Measurements from ENCODE around the gene LKAAEAR1. TPM values are rescaled to one million over a fixed set of nuclear protein-coding genes. Genes with fewer than 3 reads are reported as not detected.

The LKAAEAR1 gene
- total and polyA plus RNA-seq, 2 experiments from 2014 or later, result 1.8 TPM; not detected in 1

DNA sequence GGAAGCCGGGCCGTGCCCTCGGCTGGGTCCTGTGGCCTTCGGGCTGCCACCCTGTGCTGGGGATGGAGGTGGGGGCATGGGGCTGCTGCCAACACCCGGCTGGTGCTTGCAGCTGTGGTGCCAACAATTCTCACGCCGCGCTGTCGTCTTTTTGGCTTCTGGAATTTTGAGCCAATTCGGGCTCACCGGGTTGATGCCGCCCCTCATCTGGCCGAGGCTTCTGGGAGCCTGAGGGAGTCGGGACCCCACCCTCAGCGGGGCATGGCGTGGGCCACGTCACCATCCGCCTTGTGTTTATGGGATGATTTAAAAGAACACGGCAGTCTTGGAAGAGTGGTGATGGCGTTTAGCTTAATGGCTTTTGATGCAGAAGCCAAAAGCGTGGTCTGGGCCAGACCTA lies 31.8 kb upstream of the LKAAEAR1 start:
- no peaks in the 10 kb centered on the region for H3K79me2 ChIP-seq (replicated peaks; ENCODE audit: insufficient read depth)
- H3K4me3 Mint-ChIP-seq, result no peak overlapping the region
- no peaks in the 10 kb centered on the region for H3K27me3 ChIP-seq (ENCODE audit: insufficient read depth)
- H3K27ac ChIP-seq (ENCODE audit: low read depth), result no peak overlapping the region
- DNase-seq (ENCODE audit: low spot score), result peak; percentile 0
- H3K27ac Mint-ChIP-seq, result no peak overlapping the region
- H3K4me1 Mint-ChIP-seq, result peaks cover 4% of the 10 kb centered on the region; the same call in 2 of the 3 replicates
- H3K36me3 ChIP-seq (ENCODE audit: insufficient read depth), result no peaks in the 10 kb centered on the region
- H3K4me3 ChIP-seq, result no peak overlapping the region
- no peaks in the 10 kb centered on the region for H3K36me3 Mint-ChIP-seq (ENCODE audit: low read depth)
- H3K27me3 Mint-ChIP-seq (ENCODE audit: insufficient read depth, low read depth, poor library complexity), result peaks cover 14% of the 10 kb centered on the region
- no peak for ATAC-seq
- no peaks in the 10 kb centered on the region; the same call in 1 of the 2 replicates for H3K4me1 ChIP-seq (ENCODE audit: insufficient read depth)
- no peaks in the 10 kb centered on the region for H3K9me3 Mint-ChIP-seq
- H3F3A ChIP-seq (replicated peaks; ENCODE audit: low read depth), result no peaks in the 10 kb centered on the region
- no peak overlapping the region for H3K4me2 ChIP-seq
- H4K20me1 ChIP-seq (replicated peaks; ENCODE audit: insufficient read depth), result no peaks in the 10 kb centered on the region
- no peak overlapping the region for H2AFZ ChIP-seq
- no peaks in the 10 kb centered on the region for H3K9me2 ChIP-seq (ENCODE audit: insufficient read depth)
- TF ChIP-seq POLR2AphosphoS5 (IDR thresholded peaks at IDR 0.05; ENCODE audit: low read depth) (no peak), ZNF114 (CRISPR knock-in tag; IDR thresholded peaks at IDR 0.05) (no peak), EZH2phosphoT487 (IDR thresholded peaks at IDR 0.05; ENCODE audit: unreplicated experiment) (no peak), EZH2 (IDR thresholded peaks at IDR 0.05; ENCODE audit: low read depth, unreplicated experiment) (no peak), JUNB (IDR thresholded peaks at IDR 0.05; ENCODE audit: unreplicated experiment) (no peak), NANOG (IDR thresholded peaks at IDR 0.05; ENCODE audit: borderline replicate concordance) (no peak), STAT1 (IDR thresholded peaks at IDR 0.05; ENCODE audit: unreplicated experiment) (no peak), ZNF331 (CRISPR knock-in tag; IDR thresholded peaks at IDR 0.05; ENCODE audit: low read depth) (no peak), CREB1 (CRISPR knock-in tag; IDR thresholded peaks at IDR 0.05; ENCODE audit: low read depth) (no peak)
- TF ChIP-seq, protein P1, sequence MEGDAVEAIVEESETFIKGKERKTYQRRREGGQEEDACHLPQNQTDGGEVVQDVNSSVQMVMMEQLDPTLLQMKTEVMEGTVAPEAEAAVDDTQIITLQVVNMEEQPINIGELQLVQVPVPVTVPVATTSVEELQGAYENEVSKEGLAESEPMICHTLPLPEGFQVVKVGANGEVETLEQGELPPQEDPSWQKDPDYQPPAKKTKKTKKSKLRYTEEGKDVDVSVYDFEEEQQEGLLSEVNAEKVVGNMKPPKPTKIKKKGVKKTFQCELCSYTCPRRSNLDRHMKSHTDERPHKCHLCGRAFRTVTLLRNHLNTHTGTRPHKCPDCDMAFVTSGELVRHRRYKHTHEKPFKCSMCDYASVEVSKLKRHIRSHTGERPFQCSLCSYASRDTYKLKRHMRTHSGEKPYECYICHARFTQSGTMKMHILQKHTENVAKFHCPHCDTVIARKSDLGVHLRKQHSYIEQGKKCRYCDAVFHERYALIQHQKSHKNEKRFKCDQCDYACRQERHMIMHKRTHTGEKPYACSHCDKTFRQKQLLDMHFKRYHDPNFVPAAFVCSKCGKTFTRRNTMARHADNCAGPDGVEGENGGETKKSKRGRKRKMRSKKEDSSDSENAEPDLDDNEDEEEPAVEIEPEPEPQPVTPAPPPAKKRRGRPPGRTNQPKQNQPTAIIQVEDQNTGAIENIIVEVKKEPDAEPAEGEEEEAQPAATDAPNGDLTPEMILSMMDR (conservative IDR thresholded peaks at IDR 0.05; ENCODE audit: low read depth in 2 of 2), result no peak
- TF ChIP-seq, protein P2, sequence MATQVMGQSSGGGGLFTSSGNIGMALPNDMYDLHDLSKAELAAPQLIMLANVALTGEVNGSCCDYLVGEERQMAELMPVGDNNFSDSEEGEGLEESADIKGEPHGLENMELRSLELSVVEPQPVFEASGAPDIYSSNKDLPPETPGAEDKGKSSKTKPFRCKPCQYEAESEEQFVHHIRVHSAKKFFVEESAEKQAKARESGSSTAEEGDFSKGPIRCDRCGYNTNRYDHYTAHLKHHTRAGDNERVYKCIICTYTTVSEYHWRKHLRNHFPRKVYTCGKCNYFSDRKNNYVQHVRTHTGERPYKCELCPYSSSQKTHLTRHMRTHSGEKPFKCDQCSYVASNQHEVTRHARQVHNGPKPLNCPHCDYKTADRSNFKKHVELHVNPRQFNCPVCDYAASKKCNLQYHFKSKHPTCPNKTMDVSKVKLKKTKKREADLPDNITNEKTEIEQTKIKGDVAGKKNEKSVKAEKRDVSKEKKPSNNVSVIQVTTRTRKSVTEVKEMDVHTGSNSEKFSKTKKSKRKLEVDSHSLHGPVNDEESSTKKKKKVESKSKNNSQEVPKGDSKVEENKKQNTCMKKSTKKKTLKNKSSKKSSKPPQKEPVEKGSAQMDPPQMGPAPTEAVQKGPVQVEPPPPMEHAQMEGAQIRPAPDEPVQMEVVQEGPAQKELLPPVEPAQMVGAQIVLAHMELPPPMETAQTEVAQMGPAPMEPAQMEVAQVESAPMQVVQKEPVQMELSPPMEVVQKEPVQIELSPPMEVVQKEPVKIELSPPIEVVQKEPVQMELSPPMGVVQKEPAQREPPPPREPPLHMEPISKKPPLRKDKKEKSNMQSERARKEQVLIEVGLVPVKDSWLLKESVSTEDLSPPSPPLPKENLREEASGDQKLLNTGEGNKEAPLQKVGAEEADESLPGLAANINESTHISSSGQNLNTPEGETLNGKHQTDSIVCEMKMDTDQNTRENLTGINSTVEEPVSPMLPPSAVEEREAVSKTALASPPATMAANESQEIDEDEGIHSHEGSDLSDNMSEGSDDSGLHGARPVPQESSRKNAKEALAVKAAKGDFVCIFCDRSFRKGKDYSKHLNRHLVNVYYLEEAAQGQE (IDR thresholded peaks at IDR 0.05; ENCODE audit: unreplicated experiment), result no peak
- TF ChIP-seq, protein P3, sequence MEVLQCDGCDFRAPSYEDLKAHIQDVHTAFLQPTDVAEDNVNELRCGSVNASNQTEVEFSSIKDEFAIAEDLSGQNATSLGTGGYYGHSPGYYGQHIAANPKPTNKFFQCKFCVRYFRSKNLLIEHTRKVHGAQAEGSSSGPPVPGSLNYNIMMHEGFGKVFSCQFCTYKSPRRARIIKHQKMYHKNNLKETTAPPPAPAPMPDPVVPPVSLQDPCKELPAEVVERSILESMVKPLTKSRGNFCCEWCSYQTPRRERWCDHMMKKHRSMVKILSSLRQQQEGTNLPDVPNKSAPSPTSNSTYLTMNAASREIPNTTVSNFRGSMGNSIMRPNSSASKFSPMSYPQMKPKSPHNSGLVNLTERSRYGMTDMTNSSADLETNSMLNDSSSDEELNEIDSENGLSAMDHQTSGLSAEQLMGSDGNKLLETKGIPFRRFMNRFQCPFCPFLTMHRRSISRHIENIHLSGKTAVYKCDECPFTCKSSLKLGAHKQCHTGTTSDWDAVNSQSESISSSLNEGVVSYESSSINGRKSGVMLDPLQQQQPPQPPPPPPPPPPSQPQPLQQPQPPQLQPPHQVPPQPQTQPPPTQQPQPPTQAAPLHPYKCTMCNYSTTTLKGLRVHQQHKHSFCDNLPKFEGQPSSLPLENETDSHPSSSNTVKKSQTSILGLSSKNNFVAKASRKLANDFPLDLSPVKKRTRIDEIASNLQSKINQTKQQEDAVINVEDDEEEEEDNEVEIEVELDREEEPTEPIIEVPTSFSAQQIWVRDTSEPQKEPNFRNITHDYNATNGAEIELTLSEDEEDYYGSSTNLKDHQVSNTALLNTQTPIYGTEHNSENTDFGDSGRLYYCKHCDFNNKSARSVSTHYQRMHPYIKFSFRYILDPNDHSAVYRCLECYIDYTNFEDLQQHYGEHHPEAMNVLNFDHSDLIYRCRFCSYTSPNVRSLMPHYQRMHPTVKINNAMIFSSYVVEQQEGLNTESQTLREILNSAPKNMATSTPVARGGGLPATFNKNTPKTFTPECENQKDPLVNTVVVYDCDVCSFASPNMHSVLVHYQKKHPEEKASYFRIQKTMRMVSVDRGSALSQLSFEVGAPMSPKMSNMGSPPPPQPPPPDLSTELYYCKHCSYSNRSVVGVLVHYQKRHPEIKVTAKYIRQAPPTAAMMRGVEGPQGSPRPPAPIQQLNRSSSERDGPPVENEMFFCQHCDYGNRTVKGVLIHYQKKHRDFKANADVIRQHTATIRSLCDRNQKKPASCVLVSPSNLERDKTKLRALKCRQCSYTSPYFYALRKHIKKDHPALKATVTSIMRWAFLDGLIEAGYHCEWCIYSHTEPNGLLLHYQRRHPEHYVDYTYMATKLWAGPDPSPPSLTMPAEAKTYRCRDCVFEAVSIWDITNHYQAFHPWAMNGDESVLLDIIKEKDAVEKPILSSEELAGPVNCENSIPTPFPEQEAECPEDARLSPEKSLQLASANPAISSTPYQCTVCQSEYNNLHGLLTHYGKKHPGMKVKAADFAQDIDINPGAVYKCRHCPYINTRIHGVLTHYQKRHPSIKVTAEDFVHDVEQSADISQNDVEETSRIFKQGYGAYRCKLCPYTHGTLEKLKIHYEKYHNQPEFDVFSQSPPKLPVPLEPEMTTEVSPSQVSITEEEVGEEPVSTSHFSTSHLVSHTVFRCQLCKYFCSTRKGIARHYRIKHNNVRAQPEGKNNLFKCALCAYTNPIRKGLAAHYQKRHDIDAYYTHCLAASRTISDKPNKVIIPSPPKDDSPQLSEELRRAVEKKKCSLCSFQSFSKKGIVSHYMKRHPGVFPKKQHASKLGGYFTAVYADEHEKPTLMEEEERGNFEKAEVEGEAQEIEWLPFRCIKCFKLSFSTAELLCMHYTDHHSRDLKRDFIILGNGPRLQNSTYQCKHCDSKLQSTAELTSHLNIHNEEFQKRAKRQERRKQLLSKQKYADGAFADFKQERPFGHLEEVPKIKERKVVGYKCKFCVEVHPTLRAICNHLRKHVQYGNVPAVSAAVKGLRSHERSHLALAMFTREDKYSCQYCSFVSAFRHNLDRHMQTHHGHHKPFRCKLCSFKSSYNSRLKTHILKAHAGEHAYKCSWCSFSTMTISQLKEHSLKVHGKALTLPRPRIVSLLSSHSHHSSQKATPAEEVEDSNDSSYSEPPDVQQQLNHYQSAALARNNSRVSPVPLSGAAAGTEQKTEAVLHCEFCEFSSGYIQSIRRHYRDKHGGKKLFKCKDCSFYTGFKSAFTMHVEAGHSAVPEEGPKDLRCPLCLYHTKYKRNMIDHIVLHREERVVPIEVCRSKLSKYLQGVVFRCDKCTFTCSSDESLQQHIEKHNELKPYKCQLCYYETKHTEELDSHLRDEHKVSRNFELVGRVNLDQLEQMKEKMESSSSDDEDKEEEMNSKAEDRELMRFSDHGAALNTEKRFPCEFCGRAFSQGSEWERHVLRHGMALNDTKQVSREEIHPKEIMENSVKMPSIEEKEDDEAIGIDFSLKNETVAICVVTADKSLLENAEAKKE (CRISPR knock-in tag; IDR thresholded peaks at IDR 0.05), result no peak
- TF ChIP-seq, protein P4, sequence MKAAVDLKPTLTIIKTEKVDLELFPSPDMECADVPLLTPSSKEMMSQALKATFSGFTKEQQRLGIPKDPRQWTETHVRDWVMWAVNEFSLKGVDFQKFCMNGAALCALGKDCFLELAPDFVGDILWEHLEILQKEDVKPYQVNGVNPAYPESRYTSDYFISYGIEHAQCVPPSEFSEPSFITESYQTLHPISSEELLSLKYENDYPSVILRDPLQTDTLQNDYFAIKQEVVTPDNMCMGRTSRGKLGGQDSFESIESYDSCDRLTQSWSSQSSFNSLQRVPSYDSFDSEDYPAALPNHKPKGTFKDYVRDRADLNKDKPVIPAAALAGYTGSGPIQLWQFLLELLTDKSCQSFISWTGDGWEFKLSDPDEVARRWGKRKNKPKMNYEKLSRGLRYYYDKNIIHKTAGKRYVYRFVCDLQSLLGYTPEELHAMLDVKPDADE (IDR thresholded peaks at IDR 0.05), result no peak
